Pancreas (tissue), 10 donors: ENCODE measurements around the gene CRACR2A. TPM values are rescaled to one million over a fixed set of nuclear protein-coding genes. Genes with fewer than 3 reads are reported as not detected.

Experiments
- ATAC-seq, 4 donors: fragments of 200-7000 bp; cut with Tn5 transposase; one replicate each; pipeline versions ENCODE4 v1.8.0 to v1.9.1; 2020; ENCODE audit warnings: mild to moderate bottlenecking in 4 of 4, moderate library complexity in 4 of 4
- DNase-seq, 6 donors: peaks; one replicate each; pipeline ENCODE4 v3.0.0-alpha.2; 2020
- FAIRE-seq: peaks from 2 replicates; lab custom pipeline; 2012; peaks lifted over from hg19 to GRCh38; lab: Jason Lieb, UNC
- H3K27ac ChIP-seq, 4 donors: fragments of 200-600 bp; sonication (generic); 1 replicate in 3 of 4; 2 replicates in 1 of 4; pipeline versions ENCODE4 v1.5.0 to v1.8.0; 2020
- H3K27me3 ChIP-seq, 4 donors: fragments of 200-600 bp; one replicate each; pipeline ENCODE4 v1.8.0; 2021
- H3K36me3 ChIP-seq, 3 donors: fragments of 200-600 bp; sonication (generic) in 1 of 3; one replicate each; pipeline versions ENCODE4 v1.5.0 to v1.8.0; 2020 to 2021
- H3K4me1 ChIP-seq, 3 donors: fragments of 200-600 bp; one replicate each; pipeline ENCODE4 v1.8.0; 2021
- H3K4me3 ChIP-seq, 4 donors: fragments of 200-600 bp; sonication (generic) in 2 of 4; one replicate each; pipeline versions ENCODE4 v1.5.0 to v1.8.0; 2020 to 2021
- H3K9me3 ChIP-seq, 4 donors: fragments of 200-600 bp; one replicate each; pipeline ENCODE4 v1.8.0; 2021
- CTCF ChIP-seq, 4 donors: fragments of 200-600 bp; sonication (generic) in 3 of 4; IDR thresholded peaks; one replicate each; pipeline versions ENCODE4 v1.5.0 to v1.8.0; 2021; ENCODE audit warnings: antibody characterized with exemption in 4 of 4
- WGBS, 2 donors: extraction: QIAGEN DNeasy Blood & Tissue Kit; methylation state at CpG; one replicate each; pipeline ENCODE4 v1.1.7; 2013; 5-methylcytosine and 5-hydroxymethylcytosine counted together
- intact Hi-C, 3 donors: fragments of 100-400 bp; cut with DNase I; formaldehyde crosslinking; loops; one replicate each; pipeline versions ENCODE4 v1.11.1 to v1.14.2; 2022
- polyA plus RNA-seq, 2 donors: library from polyadenylated mRNA; stranded (reverse); fragments of 200-250 nt; gene quantifications; one replicate each; pipeline ENCODE4 v1.2.3, GENCODE V29; 2013
- total RNA-seq, 6 donors: library from RNA; stranded (reverse); fragmentation: NEBNext Ultra II Directional in 4 of 6; extraction: Animal tissue kit (Norgen Biotek cat#: 25700) in 4 of 6; gene quantifications; one replicate each; pipeline versions ENCODE4 v1.2.1 to v1.2.4, GENCODE V29; 2021 to 2023
- donor health status: healthy with polysubstance abuse.
- donor health status: DM: no; HTN: no; CAD: no; lungs with moderate emphysema.
- donor health status: DM: no; HTN: no; CAD: no.
- donor health status: control.
- donor health status: control.
- donor health status: Bipolar disorder and iron deficiency.
- donor health status: DM: yes; HTN: yes; CAD: no.
- donor health status: DM: no; HTN: no; CAD: no.
- donor health status: DM: no; HTN: no; CAD: no.
- donor health status: DM: yes; HTN: yes; CAD: no.

CRACR2A gene
- total and polyA plus RNA-seq, 8 donors: 1.5 to 10.3 (median 7.3) TPM

- no peak for TF ChIP-seq CTCF (IDR thresholded peaks at IDR 0.05)
- Histone ChIP-seq H3K4me3 (no peak overlapping the region), H3K27me3 (no peaks in the 10 kb centered on the region), H3K27ac (no peak overlapping the region), H3K4me1 (no peaks in the 10 kb centered on the region), H3K36me3 (no peaks in the 10 kb centered on the region), H3K9me3 (no peaks in the 10 kb centered on the region)
- ATAC-seq (no peak), DNase-seq (no peak), FAIRE-seq (no peak)
- WGBS, 2 donors: 93 to 95% methylated on average over 3 of the region's 4 CpGs
- intact Hi-C loops: no loop called here
Observed at GRCh38 chr12:3750616-3751015, 2.3 kb downstream of the CRACR2A start.

- intact Hi-C loops: no loop called here
- DNase-seq (no peak), ATAC-seq (no peak), FAIRE-seq (no peak)
- no peak overlapping the region for H3K4me3 ChIP-seq
- no peaks in the 10 kb centered on the region for H3K36me3 ChIP-seq
- TF ChIP-seq CTCF (IDR thresholded peaks at IDR 0.05): no peak
- no peaks in the 10 kb centered on the region for H3K9me3 ChIP-seq
- H3K27ac ChIP-seq: no peak overlapping the region
- WGBS, 2 donors: 73% methylated on average over 4 of the region's 4 CpGs
- H3K27me3 ChIP-seq: no peaks in the 10 kb centered on the region
- no peaks in the 10 kb centered on the region for H3K4me1 ChIP-seq
Observed at GRCh38 chr12:3748620-3749019, 4.3 kb downstream of the CRACR2A start.

- H3K27ac ChIP-seq: no peak overlapping the region
- 66 to 72% methylated on average over 5 of the region's 5 CpGs for WGBS, 2 donors
- FAIRE-seq (no peak), ATAC-seq (no peak), DNase-seq (no peak)
- intact Hi-C loops: no loop called here
- no peak overlapping the region for H3K4me3 ChIP-seq
- TF ChIP-seq CTCF (IDR thresholded peaks at IDR 0.05): no peak
- no peaks in the 10 kb centered on the region for H3K36me3 ChIP-seq
- no peaks in the 10 kb centered on the region for H3K4me1 ChIP-seq
- no peaks in the 10 kb centered on the region for H3K27me3 ChIP-seq
- no peaks in the 10 kb centered on the region for H3K9me3 ChIP-seq
Observed at GRCh38 chr12:3747976-3748619, 4.8 kb downstream of the CRACR2A start.

GRCh38 chr12:3747543-3747942, 5.4 kb downstream of the CRACR2A start:
- H3K27me3 ChIP-seq: no peaks in the 10 kb centered on the region
- no peak for ATAC-seq
- no peak for DNase-seq
- H3K27ac ChIP-seq: no peak overlapping the region
- FAIRE-seq: no peak
- WGBS, 2 donors: 53 to 61% methylated on average over 6 of the region's 6 CpGs
- intact Hi-C loops: no loop called here
- H3K9me3 ChIP-seq: no peaks in the 10 kb centered on the region
- H3K4me1 ChIP-seq: no peaks in the 10 kb centered on the region
- no peak for TF ChIP-seq CTCF (IDR thresholded peaks at IDR 0.05)
- no peaks in the 10 kb centered on the region for H3K36me3 ChIP-seq
- H3K4me3 ChIP-seq: no peak overlapping the region

- no peak for ATAC-seq
Observed at GRCh38 chr12:3746758-3747157, 6.2 kb downstream of the CRACR2A start.

More at GRCh38 chr12:3746758-3747157, 6.2 kb downstream of the CRACR2A start:
- DNase-seq: no peak
- H3K4me1 ChIP-seq: no peaks in the 10 kb centered on the region
- no peak for FAIRE-seq
- H3K27me3 ChIP-seq: no peaks in the 10 kb centered on the region
- TF ChIP-seq CTCF (IDR thresholded peaks at IDR 0.05): no peak
- intact Hi-C loops: no loop called here
- no peaks in the 10 kb centered on the region for H3K9me3 ChIP-seq
- 94 to 98% methylated on average over 4 of the region's 4 CpGs for WGBS, 2 donors
- H3K36me3 ChIP-seq: no peaks in the 10 kb centered on the region
- H3K4me3 ChIP-seq: no peak overlapping the region
- H3K27ac ChIP-seq: no peak overlapping the region
